HCT116 (cell line): ENCODE data around the gene EGFR.

ENCODE experiments used
- ATF3 ChIP-seq: IDR thresholded peaks from 2 replicates; pipeline ENCODE4 v1.6.1; 2012
- CTCF ChIP-seq, 3 experiments: fragments of 200-600 bp in 1 of 3; sonication (generic) in 1 of 3; IDR thresholded peaks in 2 of 3; conservative IDR thresholded peaks in 1 of 3; 2 replicates each; pipeline ENCODE4 v1.5.1; 2012 to 2017; ENCODE audit warnings: low read depth in 2 of 3, low read length in 2 of 3, antibody characterized with exemption in 1 of 3, borderline replicate concordance in 1 of 3, control low read depth in 1 of 3, mild to moderate bottlenecking in 1 of 3, mixed read lengths in 1 of 3, mixed run types in 1 of 3, moderate library complexity in 1 of 3; ENCODE audit not compliant: insufficient read depth in 1 of 3
- EZH2 ChIP-seq: fragments of 200-600 bp; sonication (generic); IDR thresholded peaks from 2 replicates; pipeline ENCODE4 v1.6.1; 2017; ENCODE audit warnings: antibody characterized with exemption, mixed run types
- MAX ChIP-seq: IDR thresholded peaks from 2 replicates; pipeline ENCODE4 v1.6.1; 2012
- POLR2A ChIP-seq: IDR thresholded peaks from 2 replicates; pipeline ENCODE4 v1.7.0; 2011; ENCODE audit warnings: borderline replicate concordance; ENCODE audit not compliant: insufficient read depth, insufficient read length; ENCODE audit errors: extremely low read depth
- RAD21 ChIP-seq: IDR thresholded peaks from 2 replicates; pipeline ENCODE4 v1.6.1; 2012; ENCODE audit warnings: low read depth, mild to moderate bottlenecking
- REST ChIP-seq: IDR thresholded peaks from 2 replicates; pipeline ENCODE4 v1.6.1; 2012; ENCODE audit warnings: low read depth
- SRF ChIP-seq: IDR thresholded peaks from 2 replicates; pipeline ENCODE4 v1.6.1; 2012; ENCODE audit warnings: low read depth
- ZFX ChIP-seq: fragments of 450-650 bp; IDR thresholded peaks from 2 replicates; pipeline ENCODE4 v1.6.1; 2017
- ZNF274 ChIP-seq: fragments of 200-500 bp; sonication (Bioruptor generic); IDR thresholded peaks from 2 replicates; pipeline ENCODE4 v1.6.1; 2014; ENCODE audit warnings: mild to moderate bottlenecking, low read depth, low read length, inconsistent platforms

GRCh38 chr7:55191161-55191925 is 172.5 kb downstream of the EGFR start:
- TF ChIP-seq CTCF (IDR thresholded peaks at IDR 0.05 in 2 of 3, conservative IDR thresholded peaks at IDR 0.05 in 1 of 3; ENCODE audit: borderline replicate concordance in 1 of 3, insufficient read depth in 1 of 3, low read depth in 2 of 3, low read length in 2 of 3) = no peak
- TF ChIP-seq EZH2 = no peak
- TF ChIP-seq ATF3 = no peak
- TF ChIP-seq ZFX = no peak
- TF ChIP-seq REST = no peak
- TF ChIP-seq RAD21 = no peak
- no peak for TF ChIP-seq ZNF274
- TF ChIP-seq POLR2A = no peak
- no peak for TF ChIP-seq MAX
- TF ChIP-seq SRF = no peak
